ENCODE measurements around the gene CDK15.

CDK15 gene

DNA sequence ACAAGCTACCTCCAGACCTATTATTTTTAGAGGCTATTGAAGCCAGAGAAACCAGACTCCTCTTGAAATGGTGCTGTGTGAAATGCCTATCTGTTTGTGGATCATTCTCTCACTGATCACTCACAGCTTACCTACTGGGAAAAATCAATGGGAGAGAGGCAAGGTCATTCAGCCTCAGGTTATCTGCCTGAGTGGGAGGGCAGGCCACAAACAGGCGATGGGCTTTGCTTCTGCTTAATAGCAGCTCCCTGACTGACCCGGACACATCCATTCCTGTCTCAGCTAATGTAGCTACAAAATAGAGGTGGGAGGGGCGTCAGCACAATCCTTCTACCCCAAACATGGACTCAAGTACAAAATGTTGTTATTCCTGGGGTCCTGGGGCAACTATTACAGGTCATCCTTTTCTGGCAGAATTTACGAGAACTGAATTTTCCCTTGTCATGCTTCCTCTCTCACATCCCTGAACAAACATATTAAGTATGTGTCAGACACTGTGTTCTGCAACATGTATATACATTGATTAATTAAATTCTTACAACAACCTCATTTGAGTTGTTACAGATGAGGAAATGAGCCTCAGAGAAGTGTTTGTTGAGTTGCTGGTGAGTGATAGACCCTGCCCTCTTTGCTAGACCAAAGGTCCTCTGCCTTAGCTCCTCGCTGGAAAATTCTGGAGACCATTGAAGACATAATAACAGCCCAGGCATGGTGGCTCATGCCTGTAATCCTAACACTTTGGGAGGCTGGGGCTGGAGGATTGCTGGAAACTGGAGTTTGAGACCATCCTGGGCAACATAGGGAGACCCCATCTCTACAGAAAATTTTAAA is 60.5 kb downstream of the CDK15 start:
- DNase-seq (ENCODE audit: low spot score), result no peak

DNA sequence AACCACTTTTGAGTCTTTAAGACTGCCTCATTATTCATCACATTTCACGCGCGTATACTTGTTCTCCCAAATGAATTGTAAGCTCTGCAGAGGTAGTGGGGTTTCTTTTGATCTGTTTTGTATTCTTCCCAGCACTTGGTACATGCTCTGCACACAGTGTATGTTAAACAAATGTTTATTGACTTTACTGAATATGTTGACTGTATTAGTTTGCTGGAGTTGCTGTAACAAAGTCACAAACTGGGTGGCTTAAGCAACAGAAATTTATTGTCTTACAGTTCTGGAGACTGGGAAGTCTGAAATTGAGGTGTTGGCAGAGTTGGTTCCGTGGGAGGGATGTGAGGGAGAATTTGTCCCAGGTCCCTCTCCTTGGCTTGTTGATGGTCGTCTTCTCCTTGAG is 65.1 kb downstream of the CDK15 start:
- DNase-seq (ENCODE audit: low spot score), result no peak

DNA sequence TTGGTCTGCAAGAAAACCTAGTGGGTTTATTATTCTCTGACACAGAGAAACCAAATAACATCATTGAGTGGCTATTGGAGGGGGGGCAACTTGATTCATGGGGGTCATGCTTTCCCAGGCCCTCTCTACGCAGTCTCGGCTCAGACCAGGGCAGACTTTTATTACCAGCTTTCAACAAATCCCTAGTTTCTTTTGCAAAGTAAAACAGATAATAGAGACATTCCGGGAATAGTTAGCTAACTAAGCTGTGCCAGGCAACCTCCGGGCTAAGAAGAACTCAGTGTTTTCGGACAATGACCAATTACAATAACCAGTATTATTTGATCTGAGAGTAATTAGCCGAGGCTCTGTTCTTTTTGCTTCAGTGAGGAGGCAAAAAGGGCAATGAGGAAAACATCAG is 66.3 kb downstream of the CDK15 start:
- no peak for DNase-seq (ENCODE audit: low spot score)

DNA sequence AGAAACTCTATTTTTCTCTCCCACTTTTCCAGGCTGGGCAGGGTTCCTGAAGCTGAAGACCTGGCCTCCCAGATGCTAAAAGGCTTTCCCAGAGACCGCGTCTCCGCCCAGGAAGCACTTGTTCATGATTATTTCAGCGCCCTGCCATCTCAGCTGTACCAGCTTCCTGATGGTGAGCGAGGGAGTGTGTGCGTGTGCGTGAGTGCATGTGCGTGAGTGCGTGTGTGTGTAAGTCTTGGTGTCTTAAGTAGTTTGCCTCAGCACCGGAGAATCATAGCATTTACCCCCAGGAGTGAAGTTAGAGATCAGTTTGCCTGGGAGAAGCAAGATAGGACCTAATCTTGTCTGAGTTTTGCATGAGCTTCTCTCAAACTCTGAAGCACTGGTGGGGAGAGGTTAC is 73.7 kb downstream of the CDK15 start:
- no peak for DNase-seq (ENCODE audit: low spot score)

DNA sequence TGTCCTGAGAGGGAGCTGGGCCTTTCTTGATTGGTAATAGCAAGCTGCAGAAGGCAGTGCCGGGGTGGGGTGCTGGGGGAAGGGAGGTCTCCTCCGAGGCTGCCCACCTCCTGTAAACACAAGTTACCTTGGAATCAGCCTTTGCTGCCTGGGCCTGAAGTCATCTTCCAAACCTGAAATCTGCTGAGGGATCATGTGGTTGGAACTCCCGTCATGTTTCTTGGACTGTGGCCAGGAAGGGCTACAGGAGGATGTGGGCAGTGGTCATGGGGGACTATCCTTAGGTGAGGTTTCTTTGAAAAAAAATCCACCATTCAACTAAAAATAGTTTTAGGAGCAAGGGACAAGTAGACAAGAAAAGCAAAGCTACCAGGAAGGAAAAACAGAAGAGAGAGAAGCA is 74.2 kb downstream of the CDK15 start:
- DNase-seq (ENCODE audit: low spot score), result peak; percentile 59

DNA sequence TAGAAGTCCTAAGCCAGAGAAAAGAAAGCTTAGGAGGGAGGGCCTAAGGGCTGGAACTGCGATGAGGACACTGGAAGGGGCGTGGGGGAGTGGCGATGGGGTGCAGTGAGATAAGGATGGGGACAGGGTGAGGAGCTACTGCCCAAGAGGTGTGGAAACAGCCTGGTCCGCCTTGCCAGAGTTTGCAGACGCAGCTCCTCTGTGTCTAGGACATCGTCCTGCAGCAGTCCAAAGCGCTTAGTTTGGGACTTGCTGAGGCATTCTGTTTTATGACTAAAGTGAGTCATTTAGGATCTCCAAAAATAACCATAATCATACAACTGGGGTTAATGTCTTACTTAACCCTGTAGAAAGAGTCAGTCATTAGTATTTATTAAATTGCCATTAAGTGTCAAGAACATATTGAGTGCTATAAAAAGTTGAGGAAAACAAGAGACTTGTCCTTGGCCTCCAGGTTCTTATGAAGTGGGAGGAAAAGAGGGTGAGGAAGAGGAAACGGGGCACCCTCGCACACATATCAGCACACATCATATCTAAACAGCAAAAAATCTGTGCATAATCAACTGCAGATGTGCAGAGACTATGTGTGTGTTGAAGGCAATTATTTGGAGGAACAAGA is 74.8 kb downstream of the CDK15 start:
- no peak for DNase-seq (ENCODE audit: low spot score)

DNA sequence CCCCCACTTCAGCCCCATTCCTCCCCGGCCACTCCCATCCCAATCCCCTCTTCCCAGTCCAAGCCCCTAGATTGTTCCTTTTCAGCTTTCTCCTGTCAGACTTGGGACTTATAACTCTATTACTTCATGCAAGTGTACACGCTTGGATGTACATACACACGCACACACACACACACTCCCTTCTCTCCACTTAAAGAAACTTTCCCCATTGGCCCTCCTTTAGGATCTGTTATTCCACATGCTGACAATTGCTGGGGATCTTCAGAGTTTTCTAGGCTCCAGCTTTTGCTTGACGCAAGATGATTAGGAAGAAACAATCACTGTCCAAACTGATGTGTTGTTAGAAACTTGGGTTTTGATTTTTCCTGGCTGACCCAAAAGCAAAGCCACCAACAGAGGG is 75.4 kb downstream of the CDK15 start:
- DNase-seq (ENCODE audit: low spot score), result no peak

DNA sequence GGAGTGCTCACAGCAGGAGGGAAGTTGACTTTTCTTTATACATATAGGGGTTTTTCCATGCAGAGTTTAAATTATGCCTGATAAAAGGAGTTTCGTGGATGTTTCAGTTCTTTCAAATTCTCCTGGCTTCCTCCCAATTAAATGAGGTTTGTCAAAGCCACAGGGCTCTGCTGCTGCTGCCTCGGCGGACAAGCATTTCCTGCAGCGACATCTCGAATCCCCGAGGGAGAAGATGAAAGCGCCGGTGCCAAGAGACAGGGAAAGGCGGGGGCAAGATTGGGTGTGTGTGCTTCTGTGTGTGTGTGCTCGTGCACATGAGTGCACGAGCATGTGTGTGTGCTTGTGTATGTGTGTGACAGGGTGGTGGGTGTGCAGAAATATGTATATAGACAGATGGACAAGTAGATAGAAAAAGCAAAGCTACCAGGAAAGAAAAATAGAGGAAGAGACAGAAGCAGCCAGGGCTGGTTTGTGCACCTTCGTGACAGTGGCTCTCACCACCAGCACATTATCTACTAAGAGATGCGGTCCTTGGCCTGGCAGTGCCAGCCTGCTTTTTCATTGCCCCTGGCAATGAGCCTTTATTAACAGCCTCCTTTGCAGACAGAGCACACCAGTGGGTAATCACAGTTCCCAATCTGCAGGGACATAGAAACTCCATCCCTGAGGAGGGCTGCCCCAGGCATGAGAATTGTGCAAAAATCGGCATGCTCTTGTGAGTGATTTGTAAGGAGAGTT is 76.2 kb downstream of the CDK15 start:
- peak; percentile 34 for DNase-seq (ENCODE audit: low spot score)

DNA sequence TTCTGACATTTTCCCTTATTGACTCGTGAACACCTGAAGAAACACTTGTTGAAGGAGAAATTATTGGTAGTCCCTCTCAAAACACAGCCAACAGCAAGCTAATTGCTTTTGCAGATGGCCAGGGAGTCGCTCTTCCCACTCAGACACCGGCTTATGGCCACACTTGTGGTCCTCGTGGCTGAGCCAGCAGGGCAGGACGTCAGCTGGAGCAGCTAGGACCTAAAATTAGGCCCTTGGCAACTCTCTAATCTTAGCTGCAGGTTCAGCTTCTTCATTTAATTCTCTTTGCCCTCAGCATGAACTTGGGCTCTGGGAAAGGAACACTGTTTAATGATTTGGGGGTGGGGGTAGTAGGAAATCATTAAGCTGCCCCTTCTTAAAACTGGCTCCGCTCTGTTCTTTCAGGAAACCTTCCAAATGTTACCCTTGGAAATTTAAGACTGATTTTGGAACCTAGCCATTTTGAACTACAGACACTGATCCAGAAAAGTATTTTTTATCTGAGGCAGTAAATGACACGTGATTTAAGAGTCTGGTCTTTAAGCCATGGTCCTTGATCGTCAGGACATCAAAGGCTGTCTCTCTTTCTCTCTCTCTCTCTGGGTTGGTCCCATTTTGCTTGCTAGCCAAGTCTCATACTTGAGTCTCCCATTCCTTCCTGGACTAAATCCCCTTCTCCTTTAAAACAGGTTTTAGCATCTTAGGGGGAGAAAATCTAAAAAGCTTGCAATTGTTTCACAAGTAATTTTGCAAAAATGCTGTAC is 77.5 kb downstream of the CDK15 start:
- DNase-seq (ENCODE audit: low spot score), result no peak

DNA sequence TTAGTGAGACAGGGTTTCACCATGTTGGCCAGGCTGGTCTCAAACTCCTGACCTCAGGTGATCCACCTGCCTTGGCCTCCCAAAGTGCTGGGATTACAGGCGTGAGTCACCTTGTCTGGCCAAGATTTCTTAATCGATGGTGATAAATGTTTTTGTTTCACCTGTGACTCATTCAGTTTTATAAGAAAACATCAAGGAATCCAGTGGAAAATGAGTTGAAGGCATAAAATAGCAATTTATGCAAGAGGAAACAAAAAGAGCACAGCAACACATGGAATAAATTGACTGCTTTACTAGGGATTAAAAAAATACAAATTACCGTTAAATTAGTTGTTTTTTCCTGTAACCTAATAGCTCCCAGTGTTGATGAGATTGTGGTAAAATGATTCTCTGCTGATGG is 80.2 kb downstream of the CDK15 start:
- peak; percentile 63 for DNase-seq (ENCODE audit: low spot score)

DNA sequence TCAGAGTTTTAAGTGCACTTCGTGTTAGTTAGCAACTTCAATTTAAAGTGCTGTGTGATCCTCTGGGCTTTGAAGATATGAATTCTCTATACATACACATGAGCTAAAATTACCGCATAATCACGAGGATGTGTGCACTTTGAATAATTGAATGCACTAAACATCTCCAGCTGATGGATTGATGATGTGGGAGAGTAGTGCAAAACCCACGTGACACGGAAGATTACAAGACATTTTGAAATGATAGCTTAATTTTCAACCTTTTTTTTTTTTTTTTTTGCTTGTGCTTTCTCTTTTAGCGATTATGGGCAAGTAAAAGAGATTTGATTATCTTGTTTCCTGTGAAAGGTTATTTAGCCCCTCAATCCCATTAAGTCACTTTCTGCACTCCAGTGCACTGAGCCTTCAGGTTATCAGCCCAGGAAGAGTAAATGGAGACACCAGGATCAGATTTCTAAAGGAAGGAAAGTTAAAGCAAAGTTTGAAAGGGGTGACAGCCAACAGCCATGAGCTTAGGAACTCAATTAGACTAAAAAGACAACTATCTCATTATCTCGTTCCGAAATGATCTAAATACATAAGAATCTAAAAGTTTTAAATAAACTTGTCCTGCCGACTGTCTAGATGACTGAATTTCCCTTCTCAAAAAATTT is 81.6 kb downstream of the CDK15 start:
- DNase-seq (ENCODE audit: low spot score), result no peak

DNA sequence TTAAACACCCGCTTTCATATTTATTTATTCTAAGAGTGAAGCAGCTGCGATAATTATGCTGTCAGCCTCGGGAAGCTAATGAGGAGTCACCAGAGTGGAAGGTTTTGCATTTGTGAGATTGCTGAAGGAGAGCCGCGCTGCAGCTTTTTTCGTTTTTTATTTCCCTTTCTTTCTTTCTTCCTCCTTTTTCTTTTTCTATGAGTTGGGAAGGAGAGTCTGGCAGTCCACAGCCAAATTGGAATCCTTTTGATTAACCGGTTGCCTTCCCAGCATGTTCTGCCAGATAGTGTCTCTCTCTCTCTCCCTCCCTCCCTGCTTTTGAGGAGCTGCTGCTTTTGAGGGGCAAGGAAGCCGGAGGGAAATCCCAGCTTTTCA is 82.1 kb downstream of the CDK15 start:
- DNase-seq (ENCODE audit: low spot score), result no peak

DNA sequence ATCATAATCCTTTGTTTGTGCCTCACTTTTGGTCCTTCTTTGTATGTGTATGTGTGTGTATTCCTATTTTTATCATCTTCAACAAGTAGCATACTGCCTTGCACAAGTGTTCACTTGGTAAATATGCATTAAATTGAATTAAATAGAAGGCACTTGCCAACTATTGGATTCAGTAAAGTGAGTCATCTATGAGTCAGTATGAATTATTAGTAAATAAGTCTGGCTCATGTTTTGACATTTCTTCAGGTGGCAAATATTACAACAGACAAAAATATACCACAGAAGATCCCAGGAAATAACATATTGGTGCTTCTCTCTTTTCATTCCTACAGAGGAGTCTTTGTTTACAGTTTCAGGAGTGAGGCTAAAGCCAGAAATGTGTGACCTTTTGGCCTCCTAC is 84.1 kb downstream of the CDK15 start:
- DNase-seq (ENCODE audit: low spot score), result peak; percentile 25

DNA sequence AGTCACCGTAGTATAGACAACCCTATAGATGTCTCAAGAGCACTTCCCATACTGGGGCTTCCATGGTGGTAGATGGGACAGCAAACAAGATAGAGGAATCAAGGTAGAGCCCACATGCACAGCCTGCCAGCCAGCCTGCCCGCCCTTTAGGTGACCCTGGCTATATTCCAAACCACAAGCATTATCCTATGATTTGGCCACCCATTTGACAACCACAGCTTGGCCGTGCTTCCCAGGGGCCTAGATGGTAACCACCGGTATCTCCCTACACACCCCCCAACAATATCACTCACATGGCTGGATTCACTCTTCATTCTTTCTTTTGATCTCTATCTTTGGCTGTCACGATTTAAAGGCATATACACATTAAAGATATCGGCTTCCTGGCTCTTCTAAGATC is 85.3 kb downstream of the CDK15 start:
- peak; percentile 25 for DNase-seq (ENCODE audit: low spot score)

DNA sequence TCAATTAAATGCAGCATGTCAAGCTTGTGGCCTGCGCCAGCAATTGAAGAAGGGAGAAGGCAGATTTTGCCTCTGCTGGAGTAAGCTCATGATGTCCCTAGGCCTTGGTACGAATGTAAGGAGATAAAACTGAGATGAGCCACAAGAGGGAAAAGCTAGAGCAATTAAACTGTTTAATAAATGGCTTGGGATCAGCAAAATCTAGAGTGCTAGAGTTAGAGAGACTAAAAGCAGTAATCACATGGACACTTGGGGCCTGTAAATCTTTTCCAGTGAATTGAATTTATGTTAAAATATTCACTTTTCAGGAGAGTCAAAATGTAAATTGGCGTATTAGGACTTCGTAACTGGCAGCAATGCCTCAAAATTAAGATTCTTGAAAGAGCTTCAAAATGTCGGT is 86.2 kb downstream of the CDK15 start:
- DNase-seq (ENCODE audit: low spot score), result no peak

DNA sequence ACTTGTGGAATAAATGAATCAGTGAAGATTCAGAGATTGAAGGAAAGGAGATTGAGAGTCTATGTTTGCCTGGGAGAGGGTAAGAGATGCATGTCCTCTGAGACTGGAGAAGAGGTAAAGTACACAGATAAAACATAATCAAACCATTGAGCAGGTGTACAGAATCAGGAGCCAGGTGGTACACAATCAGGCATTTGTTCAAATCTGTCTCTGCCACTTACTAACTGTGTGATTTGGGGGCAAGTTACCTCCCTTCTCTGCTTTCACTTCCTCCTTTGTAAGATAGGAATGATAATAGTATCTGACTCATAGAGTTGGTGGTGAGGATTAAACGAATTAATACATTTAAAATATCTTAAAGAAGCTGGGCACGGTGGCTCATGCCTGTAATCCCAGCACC is 94.0 kb downstream of the CDK15 start:
- peak; percentile 33 for DNase-seq (ENCODE audit: low spot score)

DNA sequence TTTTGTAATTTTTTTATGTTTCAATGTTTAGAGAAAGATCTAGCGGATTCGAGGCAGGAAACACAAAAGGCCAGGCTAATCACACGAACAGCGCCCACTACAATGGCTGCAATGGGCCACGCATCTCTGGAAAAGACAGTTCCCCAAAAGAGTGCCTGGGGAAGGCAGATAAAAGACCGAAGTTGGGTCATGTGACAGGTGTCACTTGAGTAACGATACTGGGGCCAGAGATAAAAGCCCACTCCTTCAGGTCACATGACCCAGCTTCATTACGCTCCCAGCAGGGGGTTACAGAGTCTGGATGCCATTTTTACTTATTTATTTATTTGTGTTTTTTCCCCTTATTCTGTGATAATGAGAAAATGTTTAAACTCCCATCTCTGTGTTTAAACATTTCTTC is 95.4 kb downstream of the CDK15 start:
- no peak for DNase-seq (ENCODE audit: low spot score)

DNA sequence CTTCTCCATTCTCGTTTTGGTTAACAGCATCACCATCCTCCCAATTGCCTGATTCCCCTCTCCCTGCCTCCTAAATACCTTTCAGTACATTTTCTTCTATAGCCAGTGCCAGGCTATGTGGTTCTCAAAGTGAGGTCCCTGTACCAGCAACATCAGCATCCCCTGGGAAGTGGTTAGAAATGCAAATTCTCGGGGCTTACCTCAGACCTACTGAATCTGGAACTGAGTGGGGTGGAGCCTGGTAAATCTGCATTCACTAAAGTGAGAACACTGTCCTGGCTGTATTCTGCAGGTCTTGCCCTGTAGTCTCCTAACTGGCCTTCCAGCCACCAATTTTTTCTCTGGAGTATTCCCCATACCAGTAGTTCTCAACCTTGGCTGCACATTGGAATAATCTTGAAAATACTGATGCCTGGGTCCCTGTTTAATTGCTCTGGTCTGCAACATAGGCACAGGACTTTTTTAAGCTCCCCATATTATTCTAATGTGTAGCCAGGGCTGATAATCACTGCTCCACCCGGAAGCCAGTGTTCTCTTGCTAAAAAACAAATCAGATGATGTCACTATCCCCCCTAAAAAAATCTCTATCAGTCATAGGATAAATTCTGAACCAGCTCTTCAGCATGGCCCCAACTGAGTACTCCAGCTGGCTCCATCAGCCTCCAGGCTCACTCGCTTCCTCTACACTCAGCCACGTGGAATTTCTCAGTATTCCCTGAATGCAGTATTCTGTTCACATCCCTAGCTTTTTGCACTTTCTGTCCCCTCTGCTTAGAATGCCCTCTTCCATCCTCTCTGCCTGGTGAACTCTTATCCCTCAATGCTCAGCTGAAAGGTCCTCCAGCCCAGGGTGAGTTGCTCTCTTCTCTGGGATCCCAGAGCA is 98.4 kb downstream of the CDK15 start:
- DNase-seq (ENCODE audit: low spot score), result no peak

DNA sequence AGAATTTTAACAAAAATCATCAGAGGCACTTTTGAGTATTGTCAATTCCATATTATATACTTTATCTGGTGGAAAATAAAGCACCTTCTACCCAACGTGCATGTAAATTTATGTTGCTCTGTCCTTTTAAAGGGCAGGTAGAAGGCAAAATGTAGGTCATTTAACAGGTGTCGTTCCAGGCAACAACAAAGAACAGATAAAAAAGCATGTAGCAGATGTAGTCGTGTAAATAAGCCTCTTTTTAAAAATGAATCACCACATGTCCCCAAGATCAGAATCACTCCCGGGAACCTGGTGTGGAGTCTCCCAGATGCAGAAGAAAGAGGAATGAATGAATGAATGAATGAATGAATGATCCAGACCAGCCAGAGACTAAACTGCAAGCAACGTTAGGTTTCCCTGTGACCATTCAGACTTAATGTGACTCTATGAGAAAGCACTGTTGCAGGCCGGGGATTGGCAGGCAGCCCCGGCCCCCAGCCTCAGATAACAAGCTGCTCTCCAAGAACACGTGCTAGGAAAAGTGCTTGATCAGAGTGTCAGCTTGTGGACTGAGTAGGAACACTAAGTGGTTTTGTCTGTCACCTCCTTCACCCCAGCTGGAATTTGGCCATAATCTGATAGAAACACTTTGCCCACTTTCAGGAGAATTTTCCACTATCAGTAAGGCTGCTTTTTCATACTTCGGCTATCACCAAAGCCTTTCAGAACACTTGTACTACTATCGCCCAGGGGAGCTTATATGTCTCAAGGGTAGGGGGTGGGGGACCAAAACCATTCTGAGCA is 100.6 kb downstream of the CDK15 start:
- DNase-seq (ENCODE audit: low spot score), result no peak

DNA sequence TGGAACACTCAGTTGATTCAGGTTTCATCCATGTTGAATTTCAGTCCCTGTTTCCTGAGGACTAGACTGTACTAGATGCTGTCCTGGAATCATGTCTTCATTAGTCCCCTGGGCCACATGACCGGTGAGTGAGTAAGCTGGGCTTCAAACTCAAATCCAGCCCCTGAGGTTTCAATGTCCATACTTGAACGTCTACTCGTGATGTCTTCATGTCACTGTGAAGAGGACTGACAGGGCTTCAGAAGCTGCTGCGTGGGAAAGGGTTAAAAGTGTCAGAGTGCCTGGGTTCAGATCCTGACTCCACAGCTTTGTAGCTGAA is 101.2 kb downstream of the CDK15 start:
- no peak for DNase-seq (ENCODE audit: low spot score)
